Endothelial cell (in vitro differentiated cells): ENCODE results near the gene NCOA1. TPM values are rescaled to one million over a fixed set of nuclear protein-coding genes. Genes with fewer than 3 reads are reported as not detected.

Experiments used
- DNase-seq: peaks from one replicate; pipeline ENCODE4 v3.0.0; 2021; ENCODE audit warnings: low spot score
- H3K27ac Mint-ChIP-seq: one replicate; pipeline ENCODE4 v1.8.0; 2021; ENCODE audit warnings: mixed read lengths, inconsistent platforms; ENCODE audit not compliant: unreplicated experiment
- H3K27me3 Mint-ChIP-seq: one replicate; pipeline ENCODE4 v1.8.0; 2021; ENCODE audit warnings: mild to moderate bottlenecking, moderate library complexity, mixed read lengths, inconsistent platforms; ENCODE audit not compliant: unreplicated experiment
- H3K36me3 Mint-ChIP-seq: one replicate; pipeline ENCODE4 v1.8.0; 2021; ENCODE audit warnings: mild to moderate bottlenecking, low read depth, mixed read lengths, inconsistent platforms; ENCODE audit not compliant: unreplicated experiment
- H3K4me1 Mint-ChIP-seq: one replicate; pipeline ENCODE4 v1.8.0; 2021; ENCODE audit warnings: mild to moderate bottlenecking, mixed read lengths, inconsistent platforms; ENCODE audit not compliant: unreplicated experiment
- H3K4me3 Mint-ChIP-seq: one replicate; pipeline ENCODE4 v1.8.0; 2021; ENCODE audit warnings: mild to moderate bottlenecking, mixed read lengths, inconsistent platforms; ENCODE audit not compliant: unreplicated experiment
- H3K9me3 Mint-ChIP-seq: one replicate; pipeline ENCODE4 v1.8.0; 2021; ENCODE audit warnings: mixed read lengths, inconsistent platforms; ENCODE audit not compliant: unreplicated experiment
- CTCF ChIP-seq: fragments of 200-600 bp; sonication (generic); IDR thresholded peaks from one replicate; pipeline ENCODE4 v1.5.0; 2021; ENCODE audit warnings: antibody characterized with exemption; ENCODE audit not compliant: unreplicated experiment
- total RNA-seq: library from RNA; stranded (reverse); fragmentation: NEBNext Ultra II Directional; extraction: Animal tissue kit (Norgen Biotek cat#: 25700); gene quantifications from one replicate; pipeline ENCODE4 v1.2.1, GENCODE V29; 2021; ENCODE audit not compliant: unreplicated experiment

NCOA1 gene
- total RNA-seq, 1 donor from 2014 or later = 47.4 TPM

GRCh38 chr2:24513281-24514071, 22.4 kb downstream of the NCOA1 start:
- Mint-ChIP-seq H3K4me1 (peaks cover 7% of the 10 kb centered on the region), H3K27me3 (no peaks in the 10 kb centered on the region), H3K4me3 (no peak overlapping the region), H3K9me3 (no peaks in the 10 kb centered on the region), H3K27ac (no peak overlapping the region), H3K36me3 (no peaks in the 10 kb centered on the region)
- no peak for TF ChIP-seq CTCF
- no peak for DNase-seq

GRCh38 chr2:24514820-24515219, 23.8 kb downstream of the NCOA1 start:
- no peaks in the 10 kb centered on the region for H3K27me3 Mint-ChIP-seq
- H3K27ac Mint-ChIP-seq = no peak overlapping the region
- H3K36me3 Mint-ChIP-seq = no peaks in the 10 kb centered on the region
- H3K4me3 Mint-ChIP-seq = no peak overlapping the region
- H3K4me1 Mint-ChIP-seq = peaks cover 7% of the 10 kb centered on the region
- no peaks in the 10 kb centered on the region for H3K9me3 Mint-ChIP-seq
- DNase-seq = no peak
- no peak for TF ChIP-seq CTCF

- no peak for TF ChIP-seq CTCF
- H3K4me3 Mint-ChIP-seq = no peak overlapping the region
- H3K27ac Mint-ChIP-seq = peak overlapping the region; percentile 23
- no peaks in the 10 kb centered on the region for H3K36me3 Mint-ChIP-seq
- H3K9me3 Mint-ChIP-seq = no peaks in the 10 kb centered on the region
- peaks cover 8% of the 10 kb centered on the region for H3K4me1 Mint-ChIP-seq
- DNase-seq = no peak
- H3K27me3 Mint-ChIP-seq = no peaks in the 10 kb centered on the region
Observed at GRCh38 chr2:24515335-24515734, 24.3 kb downstream of the NCOA1 start.

GRCh38 chr2:24515831-24516230, 24.8 kb downstream of the NCOA1 start:
- no peak for TF ChIP-seq CTCF
- Mint-ChIP-seq H3K36me3 (no peaks in the 10 kb centered on the region), H3K4me1 (peaks cover 13% of the 10 kb centered on the region), H3K4me3 (no peak overlapping the region), H3K9me3 (no peaks in the 10 kb centered on the region), H3K27me3 (no peaks in the 10 kb centered on the region), H3K27ac (peak overlapping the region; percentile 23)
- no peak for DNase-seq

GRCh38 chr2:24517247-24517646, 26.2 kb downstream of the NCOA1 start:
- no peak for DNase-seq
- no peak for TF ChIP-seq CTCF
- Mint-ChIP-seq H3K27ac (peak overlapping the region; percentile 38), H3K4me3 (no peak overlapping the region), H3K36me3 (no peaks in the 10 kb centered on the region), H3K9me3 (no peaks in the 10 kb centered on the region), H3K27me3 (no peaks in the 10 kb centered on the region), H3K4me1 (peaks cover 21% of the 10 kb centered on the region)
